ENCODE data around the gene JADE1. TPM values are rescaled to one million over a fixed set of nuclear protein-coding genes. Genes with fewer than 3 reads are reported as not detected.

Gene JADE1
- total RNA-seq, 1 donor from 2014 or later: 39.6 TPM

- TF ChIP-seq CTCF (conservative IDR thresholded peaks at IDR 0.05): no peak
- Mint-ChIP-seq H3K4me1 (no peaks in the 10 kb centered on the region), H3K27me3 (ENCODE audit: low read depth) (no peaks in the 10 kb centered on the region), H3K4me3 (no peak overlapping the region), H3K36me3 (ENCODE audit: low read depth) (no peaks in the 10 kb centered on the region), H3K9me3 (no peaks in the 10 kb centered on the region), H3K27ac (ENCODE audit: unreplicated experiment) (no peak overlapping the region)
- DNase-seq (ENCODE audit: low read depth, low spot score): no peak
Observed at GRCh38 chr4:128800701-128801284, 8.7 kb upstream of the JADE1 start.

GRCh38 chr4:128802680-128803628 is 6.5 kb upstream of the JADE1 start:
- Mint-ChIP-seq H3K27me3 (ENCODE audit: low read depth) (no peaks in the 10 kb centered on the region), H3K4me1 (no peaks in the 10 kb centered on the region), H3K27ac (ENCODE audit: unreplicated experiment) (no peak overlapping the region), H3K4me3 (no peak overlapping the region), H3K36me3 (ENCODE audit: low read depth) (no peaks in the 10 kb centered on the region), H3K9me3 (no peaks in the 10 kb centered on the region)
- TF ChIP-seq CTCF (conservative IDR thresholded peaks at IDR 0.05): no peak
- DNase-seq (ENCODE audit: low read depth, low spot score): no peak

GRCh38 chr4:128803783-128804182 is 5.7 kb upstream of the JADE1 start:
- H3K27ac Mint-ChIP-seq (ENCODE audit: unreplicated experiment): no peak overlapping the region
- no peaks in the 10 kb centered on the region for H3K36me3 Mint-ChIP-seq (ENCODE audit: low read depth)
- no peak for DNase-seq (ENCODE audit: low read depth, low spot score)
- no peak overlapping the region for H3K4me3 Mint-ChIP-seq
- no peaks in the 10 kb centered on the region for H3K27me3 Mint-ChIP-seq (ENCODE audit: low read depth)
- no peaks in the 10 kb centered on the region for H3K4me1 Mint-ChIP-seq
- no peak for TF ChIP-seq CTCF (conservative IDR thresholded peaks at IDR 0.05)
- no peaks in the 10 kb centered on the region for H3K9me3 Mint-ChIP-seq

- peaks cover 16% of the 10 kb centered on the region for H3K4me1 Mint-ChIP-seq
- H3K27me3 Mint-ChIP-seq (ENCODE audit: low read depth): no peaks in the 10 kb centered on the region
- no peaks in the 10 kb centered on the region for H3K36me3 Mint-ChIP-seq (ENCODE audit: low read depth)
- no peaks in the 10 kb centered on the region for H3K9me3 Mint-ChIP-seq
- peak overlapping the region; percentile 93 for H3K27ac Mint-ChIP-seq (ENCODE audit: unreplicated experiment)
- peak overlapping the region; percentile 92 for H3K4me3 Mint-ChIP-seq
- no peak for DNase-seq (ENCODE audit: low read depth, low spot score)
- TF ChIP-seq CTCF (conservative IDR thresholded peaks at IDR 0.05): no peak
Observed at GRCh38 chr4:128810331-128810870, 901 bp downstream of the JADE1 start.

GRCh38 chr4:128810871-128811570 is 1.5 kb downstream of the JADE1 start:
- Mint-ChIP-seq H3K27me3 (ENCODE audit: low read depth) (no peaks in the 10 kb centered on the region), H3K9me3 (no peaks in the 10 kb centered on the region), H3K4me3 (peak overlapping the region; percentile 92), H3K4me1 (peaks cover 16% of the 10 kb centered on the region), H3K36me3 (ENCODE audit: low read depth) (no peaks in the 10 kb centered on the region), H3K27ac (ENCODE audit: unreplicated experiment) (peak overlapping the region; percentile 93)
- peak; percentile 18 for TF ChIP-seq CTCF (conservative IDR thresholded peaks at IDR 0.05)
- peak; percentile 70 for DNase-seq (ENCODE audit: low read depth, low spot score)
